HG03520 (cell line): ENCODE data around the gene RASSF5.
"Not testable (repeated sequence)": the region's sequence is repeated elsewhere in the genome, so short reads cannot be mapped to it uniquely, and the experiment has no call there.

Experiments
- ATAC-seq: cut with Tn5 transposase; IDR thresholded peaks from one replicate; pipeline ENCODE4 v1.9.1; 2021; ENCODE audit warnings: mild to moderate bottlenecking, moderate library complexity; ENCODE audit not compliant: unreplicated experiment

Gene RASSF5

GRCh38 chr1:206563367-206564207, 56.3 kb downstream of the RASSF5 start:
- peak; percentile 30 for ATAC-seq

- ATAC-seq: no peak
Measured at GRCh38 chr1:206565995-206566394, 58.7 kb downstream of the RASSF5 start.

GRCh38 chr1:206566999-206567398, 59.7 kb downstream of the RASSF5 start:
- ATAC-seq: no peak

GRCh38 chr1:206568256-206568655, 60.9 kb downstream of the RASSF5 start:
- no peak for ATAC-seq

- ATAC-seq: no peak
Measured at GRCh38 chr1:206568779-206569352, 61.5 kb downstream of the RASSF5 start.

- no peak for ATAC-seq
Measured at GRCh38 chr1:206569556-206569955, 62.2 kb downstream of the RASSF5 start.

GRCh38 chr1:206570529-206570928, 63.2 kb downstream of the RASSF5 start:
- no peak for ATAC-seq

- no peak for ATAC-seq
Measured at GRCh38 chr1:206572835-206573234, 65.5 kb downstream of the RASSF5 start.

GRCh38 chr1:206573319-206573718, 66.0 kb downstream of the RASSF5 start:
- ATAC-seq: no peak

- ATAC-seq: no peak
Measured at GRCh38 chr1:206573762-206574161, 66.4 kb downstream of the RASSF5 start.

GRCh38 chr1:206575165-206575893, 68.0 kb downstream of the RASSF5 start:
- no peak for ATAC-seq

GRCh38 chr1:206575894-206576737, 68.8 kb downstream of the RASSF5 start:
- no peak for ATAC-seq

GRCh38 chr1:206577626-206578025, 70.3 kb downstream of the RASSF5 start:
- no peak for ATAC-seq

- no peak for ATAC-seq
Measured at GRCh38 chr1:206578068-206578977, 71.0 kb downstream of the RASSF5 start.

GRCh38 chr1:206578978-206579374, 71.6 kb downstream of the RASSF5 start:
- no peak for ATAC-seq

GRCh38 chr1:206579747-206580437, 72.6 kb downstream of the RASSF5 start:
- ATAC-seq: peak; percentile 82

- no peak for ATAC-seq
Measured at GRCh38 chr1:206580438-206581113, 73.2 kb downstream of the RASSF5 start.

GRCh38 chr1:206581114-206581497, 73.8 kb downstream of the RASSF5 start:
- not testable (repeated sequence) for ATAC-seq

- ATAC-seq: no peak
Measured at GRCh38 chr1:206581571-206581981, 74.2 kb downstream of the RASSF5 start.
